Left lobe of liver (tissue), 2 donors: ENCODE measurements around the gene MARVELD1. TPM values are rescaled to one million over a fixed set of nuclear protein-coding genes. Genes with fewer than 3 reads are reported as not detected.

Experiments used
- ATAC-seq: fragments of 200-7000 bp; cut with Tn5 transposase; one replicate; pipeline ENCODE4 v1.9.1; 2020; ENCODE audit warnings: mild to moderate bottlenecking, moderate library complexity
- DNase-seq: peaks from one replicate; pipeline ENCODE4 v3.0.0-alpha.2; 2020; ENCODE audit warnings: low spot score
- total RNA-seq: library from RNA; stranded (reverse); gene quantifications from one replicate; pipeline ENCODE4 v1.2.1, GENCODE V29; 2021
- donor health status: DM: no; HTN: no; CAD: no; lungs with moderate emphysema.
- donor health status: DM: no; HTN: yes; CAD: no.

MARVELD1 gene
- total RNA-seq, 1 donor from 2014 or later, result 2.0 TPM

DNA sequence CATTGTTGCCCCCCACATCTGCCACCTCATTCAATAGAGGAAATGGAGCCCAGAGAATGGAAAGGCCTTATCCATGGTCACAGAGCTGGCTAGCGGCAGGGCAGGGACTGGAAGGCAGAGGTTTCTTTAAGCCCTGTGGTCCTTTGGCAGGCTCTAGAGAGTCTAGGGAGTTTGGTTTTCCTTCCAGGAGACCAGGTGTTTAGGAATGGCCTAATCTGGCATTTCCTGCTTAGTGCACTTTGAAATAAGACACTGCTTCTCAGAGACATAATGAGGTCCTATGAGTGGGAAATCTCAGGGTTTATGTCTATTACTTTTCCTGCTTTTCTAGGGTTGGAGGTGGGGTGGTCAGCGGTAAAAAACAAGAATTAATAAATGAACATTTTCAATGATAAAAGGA, 6.1 kb downstream of the MARVELD1 start:
- DNase-seq, result no peak
- ATAC-seq, result no peak

GRCh38 chr10:97721871-97722780, 8.6 kb downstream of the MARVELD1 start:
- no peak for ATAC-seq
- no peak for DNase-seq

- ATAC-seq (no peak), DNase-seq (no peak)
Measured at GRCh38 chr10:97723001-97723400, 9.5 kb downstream of the MARVELD1 start.

GRCh38 chr10:97724341-97724941, 10.9 kb downstream of the MARVELD1 start:
- DNase-seq, result peak; percentile 56
- peak; percentile 69 for ATAC-seq

GRCh38 chr10:97726636-97727178, 13.2 kb downstream of the MARVELD1 start:
- ATAC-seq, result peak; percentile 72
- DNase-seq, result no peak

DNA sequence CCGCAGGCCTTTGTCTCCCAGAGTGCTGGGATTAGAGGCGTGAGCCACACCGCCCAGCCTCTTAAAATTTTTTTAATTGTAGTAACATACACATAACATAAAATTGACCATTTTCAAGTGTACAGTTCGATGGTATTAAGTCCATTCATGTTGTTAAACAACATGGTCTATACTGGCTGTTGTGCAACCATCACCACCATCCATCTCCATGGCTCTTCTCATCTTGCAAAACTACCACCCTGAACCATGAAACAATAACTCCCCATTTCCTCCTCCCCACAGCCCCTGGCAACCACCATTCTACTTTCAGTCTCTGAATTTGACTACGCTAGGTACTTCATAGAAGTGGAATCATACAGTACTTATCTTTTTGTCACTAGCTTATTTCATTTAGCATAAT, 15.5 kb downstream of the MARVELD1 start:
- DNase-seq (no peak), ATAC-seq (no peak)

DNA sequence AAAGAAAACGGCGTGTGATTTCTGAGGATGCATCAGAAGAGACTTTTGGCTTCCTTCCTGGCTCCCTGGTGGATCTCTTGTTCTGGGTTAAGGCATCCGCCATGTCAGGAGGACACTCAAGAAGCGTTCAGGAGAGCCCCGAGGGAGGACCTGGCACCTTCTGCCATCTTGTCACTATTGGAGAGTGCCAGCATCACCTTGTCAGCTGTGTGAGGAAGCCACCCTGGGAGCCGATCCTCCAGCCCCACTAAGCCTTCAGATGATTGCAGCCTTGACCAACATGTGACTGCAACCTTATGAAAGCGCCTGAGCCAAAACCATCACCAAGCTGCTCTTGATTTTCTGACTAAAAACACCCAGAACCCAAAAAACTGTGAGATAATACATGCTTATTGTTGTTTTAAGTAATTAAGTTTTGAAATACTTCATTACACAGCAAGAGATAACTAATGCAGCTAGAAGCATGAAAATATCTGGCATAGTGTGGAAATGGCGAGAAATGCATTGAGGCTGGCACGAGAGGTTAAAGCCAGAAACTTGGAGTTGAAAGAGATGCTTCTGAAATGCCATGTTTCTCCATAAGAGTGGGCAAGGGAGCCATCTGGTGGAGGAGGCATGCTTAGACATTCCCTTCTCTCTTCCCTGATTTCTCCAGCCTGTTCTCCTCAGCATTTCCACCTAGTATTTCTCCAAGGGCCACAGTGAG, 18.0 kb downstream of the MARVELD1 start:
- DNase-seq (peak; percentile 64), ATAC-seq (peak; percentile 89)

- no peak for DNase-seq
- no peak for ATAC-seq
Measured at GRCh38 chr10:97732052-97732359, 18.5 kb downstream of the MARVELD1 start.

DNA sequence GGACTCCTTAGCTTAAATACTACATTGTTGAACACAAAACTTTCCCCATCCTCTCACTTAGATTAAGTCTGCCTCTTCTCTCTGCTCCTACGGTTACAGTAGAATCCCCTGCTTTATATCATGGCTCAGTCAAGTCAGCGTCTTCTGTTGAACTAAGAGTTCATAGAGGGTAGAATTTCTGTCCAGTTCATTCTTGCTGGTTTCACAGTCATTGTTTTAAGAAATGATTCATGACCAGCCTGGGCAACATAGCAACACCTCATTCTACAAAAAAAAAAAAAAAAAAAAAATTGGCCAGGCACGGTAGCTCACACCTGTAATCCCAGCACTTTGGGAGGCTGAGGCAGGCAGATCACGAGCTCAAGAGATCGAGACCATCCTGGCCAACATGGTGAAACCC, 19.7 kb downstream of the MARVELD1 start:
- no peak for DNase-seq
- no peak for ATAC-seq

- DNase-seq (no peak), ATAC-seq (no peak)
Measured at GRCh38 chr10:97734021-97734420, 20.5 kb downstream of the MARVELD1 start.

GRCh38 chr10:97736403-97736901, 22.9 kb downstream of the MARVELD1 start:
- DNase-seq (no peak), ATAC-seq (peak; percentile 25)

DNA sequence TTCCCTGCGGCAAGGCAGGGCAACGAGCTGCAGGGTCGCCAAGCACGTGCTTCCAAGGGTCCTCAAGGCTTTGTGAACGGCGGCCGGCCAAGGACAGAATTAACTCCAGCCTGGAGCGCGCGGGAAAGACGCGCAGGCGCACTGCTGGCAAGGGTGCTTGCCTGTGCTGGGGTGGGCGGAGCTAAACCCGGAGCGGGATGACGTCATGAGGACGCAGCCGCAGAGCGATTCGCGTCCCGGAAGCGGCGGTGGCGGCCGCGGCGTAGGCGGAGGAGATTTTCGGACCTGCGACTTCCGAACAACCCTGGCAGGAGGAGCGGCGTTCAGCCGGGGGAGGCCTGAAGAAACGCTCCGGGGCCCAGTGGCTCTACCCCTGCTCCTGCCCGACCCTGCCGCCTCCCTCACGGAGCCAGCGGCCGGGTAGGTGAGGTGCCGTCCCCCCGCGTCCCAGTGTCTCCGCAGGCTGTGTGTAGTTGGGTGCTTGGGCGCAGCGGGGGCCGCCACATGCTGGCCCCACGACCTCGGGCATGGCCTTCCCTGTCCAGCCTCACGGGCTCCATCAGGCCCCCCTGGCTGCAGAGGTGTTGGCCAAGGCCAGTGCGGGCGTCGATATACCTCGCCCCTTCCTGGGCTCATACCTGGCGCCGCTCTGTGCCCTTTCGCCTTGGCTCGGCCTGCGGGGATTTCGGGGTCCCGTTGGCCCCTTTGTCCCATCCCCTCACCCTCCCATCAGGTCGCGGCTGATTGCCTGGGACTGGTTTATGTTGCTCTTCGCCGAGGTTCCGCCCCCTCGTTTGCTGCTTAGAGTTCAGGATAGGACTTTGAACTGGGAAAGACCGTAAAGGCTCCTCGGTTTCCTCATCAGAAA, 23.6 kb downstream of the MARVELD1 start, which contains the start of gene ZFYVE27:
ZFYVE27 (plus strand) TSS at position 227 of the 868 bp plus-strand sequence. CDS start 1,350 bp downstream, outside the sequence.
- peak; percentile 94 for ATAC-seq
- peak; percentile 97 for DNase-seq

GRCh38 chr10:97737770-97738265, 24.3 kb downstream of the MARVELD1 start:
- no peak for ATAC-seq
- no peak for DNase-seq

DNA sequence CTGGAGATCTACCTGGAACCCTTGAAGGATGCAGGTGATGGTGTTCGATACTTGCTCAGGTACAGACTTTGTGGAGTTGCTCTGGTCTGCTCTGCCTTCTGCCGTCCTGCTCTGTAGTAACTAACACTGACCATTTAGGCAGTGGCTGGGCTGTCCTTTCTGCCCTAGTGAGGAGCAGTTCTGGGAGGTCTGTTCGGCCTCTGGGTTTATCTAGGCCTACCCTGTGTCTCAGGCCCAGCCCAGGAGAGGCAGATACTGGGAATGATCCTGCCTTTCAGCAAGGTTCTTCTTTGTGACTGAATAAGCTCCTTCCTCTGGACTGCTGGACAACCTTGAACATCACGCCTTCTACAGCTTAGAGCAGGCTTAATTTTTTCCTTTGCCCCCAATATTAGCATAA, 25.1 kb downstream of the MARVELD1 start:
- no peak for ATAC-seq

GRCh38 chr10:97740613-97741012, 27.1 kb downstream of the MARVELD1 start:
- DNase-seq (no peak), ATAC-seq (no peak)

More for the DNA sequence above, 25.1 kb downstream of the MARVELD1 start:
- DNase-seq, result no peak

DNA sequence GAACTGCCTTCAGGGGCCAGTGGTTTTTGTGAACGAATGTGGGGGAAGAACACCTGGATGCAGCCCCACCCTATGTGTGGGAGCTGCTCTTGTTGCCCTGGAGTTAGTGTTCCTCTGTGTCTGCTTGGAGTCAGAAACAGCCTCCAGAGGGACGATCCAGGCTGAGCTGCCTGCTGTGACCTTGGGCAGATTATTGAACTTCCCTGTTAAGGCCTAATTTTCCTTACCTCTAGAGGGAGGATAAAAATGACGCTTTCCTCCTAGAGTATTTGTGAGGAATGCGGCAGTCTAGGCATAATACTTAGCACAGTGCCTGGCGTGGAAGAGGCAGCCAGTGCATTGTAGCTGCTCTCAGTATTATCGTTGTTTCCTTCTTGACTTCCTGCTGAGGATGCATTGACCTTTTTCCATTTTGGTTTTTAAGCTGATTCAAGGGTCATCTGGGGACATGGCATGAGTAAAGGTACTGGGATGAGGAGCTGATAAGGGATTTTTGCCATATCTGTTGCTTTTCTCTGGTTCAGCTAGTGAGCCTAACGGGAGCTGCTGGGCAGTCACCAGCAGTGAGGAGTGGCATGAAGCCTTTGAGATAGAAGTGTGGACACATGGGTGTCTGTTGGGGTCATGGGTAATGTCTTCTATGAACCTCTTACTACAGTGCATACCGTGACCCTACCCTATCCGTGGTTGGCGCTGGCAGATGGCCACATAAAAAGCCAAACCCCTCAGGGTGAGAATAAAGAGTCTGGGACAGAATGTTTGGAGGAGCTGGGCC, 29.8 kb downstream of the MARVELD1 start:
- no peak for DNase-seq
- no peak for ATAC-seq

- ATAC-seq (no peak), DNase-seq (no peak)
Measured at GRCh38 chr10:97744405-97745035, 31.0 kb downstream of the MARVELD1 start.

GRCh38 chr10:97747573-97747972, 34.0 kb downstream of the MARVELD1 start:
- DNase-seq (no peak), ATAC-seq (no peak)

GRCh38 chr10:97748116-97748515, 34.6 kb downstream of the MARVELD1 start:
- DNase-seq, result no peak
- no peak for ATAC-seq
